Measurements from ENCODE around the gene PPME1. TPM values are rescaled to one million over a fixed set of nuclear protein-coding genes. Genes with fewer than 3 reads are reported as not detected.

Gene PPME1
- total RNA-seq, 1 donor from 2014 or later, result 17.3 TPM

DNA sequence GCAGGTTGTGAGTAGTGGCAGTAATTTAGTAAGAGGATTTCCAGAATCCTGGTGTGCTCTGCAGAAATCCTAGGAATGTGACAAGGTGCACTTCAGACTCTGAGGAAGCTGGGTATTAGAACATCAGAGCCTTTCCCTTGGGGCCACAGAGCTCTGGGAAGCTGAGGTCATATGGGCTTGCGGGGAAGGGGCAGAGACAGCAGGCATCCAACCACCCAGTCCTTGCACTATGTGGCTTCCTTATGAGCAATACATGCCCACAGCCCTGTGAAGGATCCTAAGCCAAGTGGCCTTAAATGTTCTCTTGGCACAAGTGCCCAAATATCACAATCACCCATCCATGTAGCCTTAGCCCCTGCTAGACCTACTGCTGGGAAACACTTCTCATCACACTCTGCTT is 94.2 kb downstream of the PPME1 start:
- Mint-ChIP-seq H3K4me3 (no peak overlapping the region), H3K27ac (no peak overlapping the region), H3K4me1 (no peaks in the 10 kb centered on the region), H3K9me3 (no peaks in the 10 kb centered on the region), H3K36me3 (ENCODE audit: low read depth) (no peaks in the 10 kb centered on the region), H3K27me3 (peaks cover 15% of the 10 kb centered on the region)
- DNase-seq (no peak), ATAC-seq (ENCODE audit: low read depth) (no peak)
- TF ChIP-seq CTCF (IDR thresholded peaks at IDR 0.05), result no peak
- ChIA-PET CTCF (interaction anchor here (1.0 kb wide), 1 partner anchor 10 kb away, joined by 5 read pairs; no protein-coding TSS in a partner anchor), POLR2A (no interaction called here)
- intact Hi-C loops (cut with micrococcal nuclease), result no loop called here

GRCh38 chr11:74267014-74267413 is 95.9 kb downstream of the PPME1 start:
- POLR2A ChIA-PET, result no interaction called here
- intact Hi-C loops (cut with micrococcal nuclease), result no loop called here
- ATAC-seq (ENCODE audit: low read depth) (no peak), DNase-seq (no peak)
- Mint-ChIP-seq H3K9me3 (no peaks in the 10 kb centered on the region), H3K27me3 (peaks cover 20% of the 10 kb centered on the region), H3K4me3 (no peak overlapping the region), H3K27ac (no peak overlapping the region), H3K4me1 (no peaks in the 10 kb centered on the region), H3K36me3 (ENCODE audit: low read depth) (no peaks in the 10 kb centered on the region)
- CTCF ChIA-PET, result no interaction called here
- TF ChIP-seq CTCF (IDR thresholded peaks at IDR 0.05), result no peak

- intact Hi-C loops (cut with micrococcal nuclease), result no loop called here
- H3K4me1 Mint-ChIP-seq, result no peaks in the 10 kb centered on the region
- H3K36me3 Mint-ChIP-seq (ENCODE audit: low read depth), result no peaks in the 10 kb centered on the region
- H3K9me3 Mint-ChIP-seq, result no peaks in the 10 kb centered on the region
- H3K27me3 Mint-ChIP-seq, result peaks cover 16% of the 10 kb centered on the region
- ChIA-PET CTCF (no interaction called here), POLR2A (no interaction called here)
- H3K27ac Mint-ChIP-seq, result no peak overlapping the region
- DNase-seq (no peak), ATAC-seq (ENCODE audit: low read depth) (no peak)
- no peak overlapping the region for H3K4me3 Mint-ChIP-seq
- TF ChIP-seq CTCF (IDR thresholded peaks at IDR 0.05), result no peak
These were observed 97.4 kb downstream of the PPME1 start for GRCh38 chr11:74268456-74268855.

GRCh38 chr11:74269161-74269811 is 98.2 kb downstream of the PPME1 start:
- no peak for TF ChIP-seq CTCF (IDR thresholded peaks at IDR 0.05)
- ChIA-PET CTCF (interaction anchor here (2.1 kb wide), 1 partner anchor 180 kb away, joined by 4 read pairs; no protein-coding TSS in a partner anchor), POLR2A (no interaction called here)
- Mint-ChIP-seq H3K36me3 (ENCODE audit: low read depth) (no peaks in the 10 kb centered on the region), H3K27ac (no peak overlapping the region), H3K4me3 (no peak overlapping the region), H3K9me3 (no peaks in the 10 kb centered on the region), H3K27me3 (peaks cover 16% of the 10 kb centered on the region), H3K4me1 (no peaks in the 10 kb centered on the region)
- intact Hi-C loops (cut with micrococcal nuclease), result no loop called here
- DNase-seq, result no peak
- no peak for ATAC-seq (ENCODE audit: low read depth)

DNA sequence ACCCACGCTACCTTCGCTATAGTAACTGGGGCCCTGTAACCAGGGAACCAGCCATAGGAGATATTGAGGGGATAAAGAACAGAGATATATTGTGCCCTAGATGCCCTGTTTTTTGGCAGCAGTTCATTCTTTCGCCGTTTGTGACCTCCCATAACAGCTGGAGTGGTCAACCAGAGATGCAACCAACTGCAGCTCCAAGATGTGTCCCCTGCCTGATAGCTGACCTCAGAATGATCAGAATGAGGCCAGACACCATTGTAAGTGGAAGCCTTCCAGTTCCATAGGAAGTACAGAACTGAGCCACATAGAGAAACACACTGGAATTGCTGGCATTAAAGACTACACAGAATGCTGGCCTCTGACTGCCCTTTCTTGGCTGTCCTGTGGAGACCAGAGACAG is 101.2 kb downstream of the PPME1 start:
- POLR2A ChIA-PET, result no interaction called here
- CTCF ChIA-PET, result no interaction called here
- intact Hi-C loops (cut with micrococcal nuclease), result no loop called here
- Mint-ChIP-seq H3K9me3 (no peaks in the 10 kb centered on the region), H3K4me1 (no peaks in the 10 kb centered on the region), H3K27ac (no peak overlapping the region), H3K27me3 (peaks cover 19% of the 10 kb centered on the region), H3K4me3 (no peak overlapping the region), H3K36me3 (ENCODE audit: low read depth) (no peaks in the 10 kb centered on the region)
- DNase-seq, result no peak
- TF ChIP-seq CTCF (IDR thresholded peaks at IDR 0.05), result no peak
- ATAC-seq (ENCODE audit: low read depth), result no peak
